ENCODE results near the gene ROCK2.
"Not testable (repeated sequence)": the region's sequence is repeated elsewhere in the genome, so short reads cannot be mapped to it uniquely, and the experiment has no call there.

Gene ROCK2

GRCh38 chr2:11236335-11236734 lies 108.1 kb downstream of the ROCK2 start:
- no peak for DNase-seq (ENCODE audit: low read depth in 2 of 2)

- no peak for DNase-seq (ENCODE audit: low read depth in 2 of 2)
These were observed 108.9 kb downstream of the ROCK2 start for GRCh38 chr2:11235583-11235982.

GRCh38 chr2:11234309-11234708 lies 110.1 kb downstream of the ROCK2 start:
- DNase-seq (ENCODE audit: low read depth in 2 of 2), result no peak

GRCh38 chr2:11231193-11231592 lies 113.2 kb downstream of the ROCK2 start:
- DNase-seq (ENCODE audit: low read depth in 2 of 2), result not testable (repeated sequence)

- DNase-seq (ENCODE audit: low read depth in 2 of 2), result no peak
These were observed 115.7 kb downstream of the ROCK2 start for GRCh38 chr2:11228692-11229091.

- DNase-seq (ENCODE audit: low read depth in 2 of 2), result no peak
These were observed 116.8 kb downstream of the ROCK2 start for GRCh38 chr2:11227595-11227994.

GRCh38 chr2:11224887-11225286 lies 119.5 kb downstream of the ROCK2 start:
- no peak for DNase-seq (ENCODE audit: low read depth in 2 of 2)

GRCh38 chr2:11222845-11223244 lies 121.6 kb downstream of the ROCK2 start:
- no peak for DNase-seq (ENCODE audit: low read depth in 2 of 2)

GRCh38 chr2:11220445-11220844 lies 124.0 kb downstream of the ROCK2 start:
- DNase-seq (ENCODE audit: low read depth in 2 of 2), result no peak

GRCh38 chr2:11215407-11215806 lies 129.0 kb downstream of the ROCK2 start:
- no peak for DNase-seq (ENCODE audit: low read depth in 2 of 2)

GRCh38 chr2:11214770-11215169 lies 129.7 kb downstream of the ROCK2 start:
- DNase-seq (ENCODE audit: low read depth in 2 of 2), result no peak

GRCh38 chr2:11213975-11214374 lies 130.5 kb downstream of the ROCK2 start:
- DNase-seq (ENCODE audit: low read depth in 2 of 2), result no peak

- no peak for DNase-seq (ENCODE audit: low read depth in 2 of 2)
These were observed 131.3 kb downstream of the ROCK2 start for GRCh38 chr2:11213090-11213638.

- no peak for DNase-seq (ENCODE audit: low read depth in 2 of 2)
These were observed 131.8 kb downstream of the ROCK2 start for GRCh38 chr2:11212645-11213044.

GRCh38 chr2:11208083-11208482 lies 136.4 kb downstream of the ROCK2 start:
- DNase-seq (ENCODE audit: low read depth in 2 of 2), result no peak

- DNase-seq (ENCODE audit: low read depth in 2 of 2), result no peak
These were observed 141.0 kb downstream of the ROCK2 start for GRCh38 chr2:11203480-11203879.

- no peak for DNase-seq (ENCODE audit: low read depth in 2 of 2)
These were observed 142.5 kb downstream of the ROCK2 start for GRCh38 chr2:11201969-11202368.

- DNase-seq (ENCODE audit: low read depth in 2 of 2), result no peak
These were observed 143.8 kb downstream of the ROCK2 start for GRCh38 chr2:11200651-11201050.

GRCh38 chr2:11196246-11196645 lies 148.2 kb downstream of the ROCK2 start:
- DNase-seq (ENCODE audit: low read depth in 2 of 2), result no peak

GRCh38 chr2:11187731-11188130 lies 156.7 kb downstream of the ROCK2 start:
- no peak for DNase-seq (ENCODE audit: low read depth in 2 of 2)

GRCh38 chr2:11187083-11187619 lies 157.3 kb downstream of the ROCK2 start:
- DNase-seq (ENCODE audit: low read depth in 2 of 2), result no peak

- DNase-seq (ENCODE audit: low read depth in 2 of 2), result no peak
These were observed 158.3 kb downstream of the ROCK2 start for GRCh38 chr2:11186145-11186544.

GRCh38 chr2:11182951-11183350 lies 161.5 kb downstream of the ROCK2 start:
- DNase-seq (ENCODE audit: low read depth in 2 of 2), result no peak

GRCh38 chr2:11180653-11181052 lies 163.8 kb downstream of the ROCK2 start:
- DNase-seq (ENCODE audit: low read depth in 2 of 2), result no peak
